Gastroesophageal sphincter (tissue), 4 donors: ENCODE data around the gene PEG3. TPM values are rescaled to one million over a fixed set of nuclear protein-coding genes. Genes with fewer than 3 reads are reported as not detected.

ENCODE experiments used
- ATAC-seq: fragments of 150-250 bp; one replicate; pipeline ENCODE4 v1.9.1; 2016; ENCODE audit warnings: mild to moderate bottlenecking, moderate library complexity
- H3K27ac ChIP-seq, 4 donors: fragments of 200-600 bp; sonication (generic) in 3 of 4; 1 replicate in 3 of 4; 2 replicates in 1 of 4; pipeline ENCODE4 v1.5.1; 2016 to 2019
- H3K27me3 ChIP-seq: fragments of 200-600 bp; sonication (generic); one replicate; pipeline ENCODE4 v1.5.1; 2019
- H3K36me3 ChIP-seq, 2 donors: fragments of 200-600 bp; sonication (generic); one replicate each; pipeline ENCODE4 v1.5.1; 2019; ENCODE audit warnings: control low read depth in 1 of 2
- H3K4me1 ChIP-seq, 3 donors: fragments of 200-600 bp; sonication (generic); 1 replicate in 2 of 3; 2 replicates in 1 of 3; pipeline ENCODE4 v1.5.1; 2016 to 2019; ENCODE audit warnings: control low read depth in 2 of 3
- H3K4me3 ChIP-seq, 2 donors: fragments of 200-600 bp; sonication (generic); one replicate each; pipeline ENCODE4 v1.5.1; 2019; ENCODE audit warnings: mild to moderate bottlenecking in 1 of 2, moderate library complexity in 1 of 2
- H3K9me3 ChIP-seq, 3 donors: fragments of 200-600 bp; sonication (generic); one replicate each; pipeline ENCODE4 v1.5.1; 2017 to 2019; ENCODE audit warnings: control low read depth in 2 of 3
- EP300 ChIP-seq: sonication (generic); formaldehyde crosslinking; IDR thresholded peaks from one replicate; pipeline ENCODE4 v1.6.1; 2017; ENCODE audit warnings: antibody characterized with exemption, mild to moderate bottlenecking
- POLR2A ChIP-seq, 2 donors: fragments of 450-650 bp; IDR thresholded peaks; one replicate each; pipeline ENCODE4 v1.6.1; 2017; ENCODE audit warnings: antibody characterized with exemption in 2 of 2, mild to moderate bottlenecking in 2 of 2, moderate library complexity in 1 of 2
- POLR2AphosphoS5 ChIP-seq: sonication (generic); formaldehyde crosslinking; IDR thresholded peaks from one replicate; pipeline ENCODE4 v1.6.1; 2017; ENCODE audit warnings: antibody characterized with exemption
- WGBS, 2 donors: methylation state at CpG; one replicate each; pipeline ENCODE4 v1.1.5; 2018; ENCODE audit warnings: low coverage in 1 of 2; 5-methylcytosine and 5-hydroxymethylcytosine counted together
- total RNA-seq, 4 donors: library from RNA; depleted of rRNA; stranded (reverse); fragments of >200 nt; gene quantifications; one replicate each; pipeline ENCODE4 v1.1.0, GENCODE V29; 2016
- TF ChIP-seq, protein P1 (sequence below), 4 experiments: fragments of 200-600 bp in 2 of 4; fragments of 450-650 bp in 2 of 4; sonication (generic) in 1 of 4; IDR thresholded peaks; one replicate each; pipeline ENCODE4 v1.5.1; 2017 to 2019; ENCODE audit warnings: antibody characterized with exemption in 4 of 4, mild to moderate bottlenecking in 2 of 4, moderate library complexity in 2 of 4

The PEG3 gene
- total RNA-seq, 4 donors from 2014 or later = 9.6 to 16.2 (median 13.5) TPM

DNA sequence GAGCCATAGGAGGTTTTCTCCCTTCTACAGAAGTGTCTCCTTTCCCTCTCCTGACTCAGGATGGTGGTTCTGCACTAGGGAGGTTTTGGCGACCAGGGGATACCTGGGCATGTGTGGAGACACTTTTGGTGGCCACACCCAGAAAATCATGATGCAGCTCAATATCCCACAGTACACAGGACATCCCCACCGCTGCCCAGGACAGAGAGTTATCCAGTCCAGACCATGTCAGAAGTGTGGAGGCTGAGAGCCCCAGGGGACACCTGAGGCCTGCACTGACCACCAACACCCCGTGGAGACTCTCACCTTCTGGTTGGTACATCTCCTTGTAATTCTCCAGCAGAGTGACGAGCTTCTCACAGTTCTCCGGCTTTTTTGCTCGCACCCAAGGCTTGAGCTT is 16.6 kb downstream of the PEG3 start:
- H3K9me3 ChIP-seq = no peaks in the 10 kb centered on the region
- peaks cover 0 to 46% of the 10 kb centered on the region in 2 donors for H3K36me3 ChIP-seq
- no peaks in the 10 kb centered on the region for H3K27me3 ChIP-seq
- TF ChIP-seq, protein P1, sequence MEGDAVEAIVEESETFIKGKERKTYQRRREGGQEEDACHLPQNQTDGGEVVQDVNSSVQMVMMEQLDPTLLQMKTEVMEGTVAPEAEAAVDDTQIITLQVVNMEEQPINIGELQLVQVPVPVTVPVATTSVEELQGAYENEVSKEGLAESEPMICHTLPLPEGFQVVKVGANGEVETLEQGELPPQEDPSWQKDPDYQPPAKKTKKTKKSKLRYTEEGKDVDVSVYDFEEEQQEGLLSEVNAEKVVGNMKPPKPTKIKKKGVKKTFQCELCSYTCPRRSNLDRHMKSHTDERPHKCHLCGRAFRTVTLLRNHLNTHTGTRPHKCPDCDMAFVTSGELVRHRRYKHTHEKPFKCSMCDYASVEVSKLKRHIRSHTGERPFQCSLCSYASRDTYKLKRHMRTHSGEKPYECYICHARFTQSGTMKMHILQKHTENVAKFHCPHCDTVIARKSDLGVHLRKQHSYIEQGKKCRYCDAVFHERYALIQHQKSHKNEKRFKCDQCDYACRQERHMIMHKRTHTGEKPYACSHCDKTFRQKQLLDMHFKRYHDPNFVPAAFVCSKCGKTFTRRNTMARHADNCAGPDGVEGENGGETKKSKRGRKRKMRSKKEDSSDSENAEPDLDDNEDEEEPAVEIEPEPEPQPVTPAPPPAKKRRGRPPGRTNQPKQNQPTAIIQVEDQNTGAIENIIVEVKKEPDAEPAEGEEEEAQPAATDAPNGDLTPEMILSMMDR (IDR thresholded peaks at IDR 0.05) = no peak
- no peak for TF ChIP-seq EP300
- TF ChIP-seq POLR2A (IDR thresholded peaks at IDR 0.05) = no peak
- TF ChIP-seq POLR2AphosphoS5 = no peak
- no peaks in the 10 kb centered on the region for H3K4me1 ChIP-seq
- no peak overlapping the region for H3K4me3 ChIP-seq
- WGBS, 2 donors = 80 to 90% methylated on average over 1 to 3 of the region's 6 CpGs
- H3K27ac ChIP-seq = no peak overlapping the region
- ATAC-seq = no peak

DNA sequence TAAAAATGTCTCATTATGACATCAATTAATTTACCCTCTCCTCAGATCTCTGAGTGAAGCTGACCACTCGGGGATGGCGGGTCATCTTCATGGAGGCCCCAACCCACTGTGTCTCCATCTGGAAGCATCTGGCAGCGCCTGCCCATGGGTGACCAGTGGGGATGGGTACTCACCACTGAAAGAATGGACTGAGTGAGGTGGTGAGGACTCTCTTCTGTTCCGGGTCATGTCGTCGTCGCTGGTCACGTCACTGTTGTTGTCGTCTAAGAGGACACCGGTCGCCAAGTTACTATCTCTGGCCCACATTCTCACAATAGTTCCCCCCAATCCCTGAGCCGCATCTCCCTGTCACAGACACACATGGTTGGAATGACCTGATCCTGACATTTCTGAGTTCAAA is 17.1 kb downstream of the PEG3 start:
- TF ChIP-seq, protein P1 (IDR thresholded peaks at IDR 0.05) = no peak
- TF ChIP-seq POLR2A (IDR thresholded peaks at IDR 0.05) (no peak), POLR2AphosphoS5 (no peak), EP300 (no peak)
- no peaks in the 10 kb centered on the region for H3K4me1 ChIP-seq
- peaks cover 0 to 52% of the 10 kb centered on the region in 2 donors for H3K36me3 ChIP-seq
- H3K9me3 ChIP-seq = no peaks in the 10 kb centered on the region
- WGBS, 2 donors = 90 to 93% methylated on average over 9 to 11 of the region's 12 CpGs
- H3K4me3 ChIP-seq = no peak overlapping the region
- no peak for ATAC-seq
- H3K27ac ChIP-seq = no peak overlapping the region
- no peaks in the 10 kb centered on the region for H3K27me3 ChIP-seq

DNA sequence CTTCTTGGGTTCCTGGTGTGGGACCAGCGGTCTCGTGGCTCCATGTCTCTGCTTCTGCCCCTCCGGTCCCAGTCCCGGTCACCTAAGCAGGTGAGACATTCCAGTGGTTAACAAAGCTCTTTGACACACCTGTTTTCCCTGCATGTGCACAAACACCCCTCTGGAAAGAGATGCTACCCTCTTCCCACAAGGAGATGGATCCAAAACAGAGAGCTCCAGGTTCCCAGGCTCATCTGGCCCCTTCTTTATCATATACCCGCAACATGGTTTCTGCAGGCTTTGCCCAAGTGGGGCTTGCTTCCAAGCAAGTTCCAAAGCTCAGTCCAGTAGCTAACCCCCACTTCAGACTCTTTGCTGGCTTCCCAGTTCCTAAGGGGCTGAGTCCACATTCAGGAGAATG is 17.8 kb downstream of the PEG3 start:
- peaks cover 0 to 58% of the 10 kb centered on the region in 2 donors for H3K36me3 ChIP-seq

DNA sequence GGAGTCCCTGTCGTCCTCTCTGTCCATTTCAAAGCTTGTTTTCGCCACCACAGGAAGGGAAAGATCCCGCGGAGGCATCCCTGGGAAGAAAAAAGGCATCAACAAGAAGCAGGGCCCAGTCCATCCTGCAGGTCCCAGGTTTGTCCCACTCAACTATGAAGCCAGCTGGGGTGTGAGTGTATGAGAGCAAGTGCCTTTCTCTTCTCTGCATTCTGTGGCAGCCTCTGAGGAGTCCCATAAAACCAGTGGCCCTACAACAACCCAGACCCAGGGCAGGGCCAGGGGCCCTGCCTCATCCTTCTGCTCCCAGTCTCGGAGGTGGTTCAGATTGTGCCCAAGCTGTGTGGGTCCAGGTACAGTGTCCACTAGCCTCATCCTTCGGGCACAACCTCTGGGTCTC is 18.9 kb downstream of the PEG3 start:
- no peaks in the 10 kb centered on the region for H3K27me3 ChIP-seq
- WGBS, 2 donors = 73 to 80% methylated on average over 3 to 4 of the region's 6 CpGs
- H3K9me3 ChIP-seq = no peaks in the 10 kb centered on the region
- H3K4me3 ChIP-seq = no peak overlapping the region
- no peak for ATAC-seq
- TF ChIP-seq, protein P1 (IDR thresholded peaks at IDR 0.05) = no peak
- no peak for TF ChIP-seq POLR2A (IDR thresholded peaks at IDR 0.05)
- no peak for TF ChIP-seq EP300
- TF ChIP-seq POLR2AphosphoS5 = no peak
- no peaks in the 10 kb centered on the region for H3K4me1 ChIP-seq
- peaks cover 0 to 69% of the 10 kb centered on the region in 2 donors for H3K36me3 ChIP-seq
- no peak overlapping the region for H3K27ac ChIP-seq

More for the DNA sequence above, 17.8 kb downstream of the PEG3 start:
- Histone ChIP-seq H3K27me3 (no peaks in the 10 kb centered on the region), H3K4me3 (no peak overlapping the region), H3K9me3 (no peaks in the 10 kb centered on the region), H3K4me1 (no peaks in the 10 kb centered on the region), H3K27ac (no peak overlapping the region)
- no peak for ATAC-seq
- no peak for TF ChIP-seq POLR2AphosphoS5
- TF ChIP-seq EP300 = no peak
- TF ChIP-seq POLR2A (IDR thresholded peaks at IDR 0.05) = no peak
- TF ChIP-seq, protein P1 (IDR thresholded peaks at IDR 0.05) = no peak
- WGBS, 2 donors = no CpG with 5 or more reads among the region's 5 CpGs

DNA sequence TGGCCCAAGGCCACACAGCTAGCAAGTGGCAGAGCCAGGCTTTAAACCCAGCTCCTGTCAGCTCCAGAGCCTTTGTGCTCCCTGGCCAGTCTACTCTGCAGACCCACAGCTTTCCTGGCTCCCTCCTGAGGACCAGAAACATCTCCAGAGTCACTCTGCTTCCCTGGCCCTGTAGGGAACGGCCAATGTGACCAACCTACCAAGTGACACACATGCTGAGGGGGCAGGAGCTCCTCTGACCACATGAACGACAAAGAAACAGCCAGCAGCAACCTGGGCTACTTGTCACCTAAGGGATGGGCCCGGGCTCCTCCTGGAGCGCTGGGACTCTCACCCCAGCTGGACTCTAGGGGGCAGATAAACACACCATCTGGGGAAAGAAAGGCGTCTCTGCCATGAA is 19.3 kb downstream of the PEG3 start:
- ATAC-seq = no peak
- H3K27me3 ChIP-seq = no peaks in the 10 kb centered on the region
- TF ChIP-seq, protein P1 (IDR thresholded peaks at IDR 0.05) = no peak
- TF ChIP-seq POLR2A (IDR thresholded peaks at IDR 0.05) (no peak), EP300 (no peak), POLR2AphosphoS5 (no peak)
- no peaks in the 10 kb centered on the region for H3K4me1 ChIP-seq
- H3K36me3 ChIP-seq = peaks cover 0 to 74% of the 10 kb centered on the region in 2 donors
- WGBS, 2 donors = no CpG with 5 or more reads among the region's 5 CpGs
- no peak overlapping the region for H3K4me3 ChIP-seq
- H3K27ac ChIP-seq = no peak overlapping the region
- no peaks in the 10 kb centered on the region for H3K9me3 ChIP-seq
